ENCODE measurements around the gene GIMAP8. TPM values are rescaled to one million over a fixed set of nuclear protein-coding genes. Genes with fewer than 3 reads are reported as not detected.

Gene GIMAP8
- total and polyA plus RNA-seq, 2 of the 8 experiments (the other 6 are each of a cell fraction or from before 2014, with no cell fraction given) = not detected

- TF ChIP-seq SRF (IDR thresholded peaks at IDR 0.05; ENCODE audit: low read depth, low read length) (no peak), TAF7 (optimal IDR thresholded peaks at IDR 0.05; ENCODE audit: borderline replicate concordance, low read depth, low read length) (no peak), JUND (IDR thresholded peaks at IDR 0.05; ENCODE audit: low read length) (no peak), CBX5 (IDR thresholded peaks at IDR 0.05; ENCODE audit: low read depth, low read length) (no peak), HDAC6 (IDR thresholded peaks at IDR 0.05; ENCODE audit: low read depth, low read length) (no peak)
Observed at GRCh38 chr7:150449206-150449952, 1.1 kb upstream of the GIMAP8 start (continued).

All from H1 (cell line).